Ovary (tissue), 9 donors: Measurements from ENCODE around the gene GARIN5A. TPM values are rescaled to one million over a fixed set of nuclear protein-coding genes. Genes with fewer than 3 reads are reported as not detected.

ENCODE experiments used
- DNase-seq, 5 donors: peaks; one replicate each; pipeline ENCODE4 v3.0.0-alpha.2; 2019 to 2020
- H3K27ac ChIP-seq, 2 donors: fragments of 200-600 bp; one replicate each; pipeline versions ENCODE4 v1.5.1 to v1.8.0; 2019 to 2022
- H3K27me3 ChIP-seq: fragments of 200-600 bp; one replicate; pipeline ENCODE4 v1.8.0; 2022
- H3K36me3 ChIP-seq: fragments of 200-600 bp; sonication (generic); one replicate; pipeline ENCODE4 v1.5.1; 2019
- H3K4me1 ChIP-seq: one replicate; pipeline ENCODE4 v1.8.1; 2013; ENCODE audit warnings: mild to moderate bottlenecking, moderate library complexity; ENCODE audit not compliant: insufficient read depth
- H3K4me3 ChIP-seq: fragments of 200-600 bp; sonication (generic); one replicate; pipeline ENCODE4 v1.5.1; 2017
- H3K9me3 ChIP-seq, 2 donors: fragments of 200-600 bp in 1 of 2; sonication (generic) in 1 of 2; one replicate each; pipeline versions ENCODE4 v1.5.1 to v1.8.1; 2013 to 2019; ENCODE audit warnings: mild to moderate bottlenecking in 1 of 2, moderate library complexity in 1 of 2
- CTCF ChIP-seq, 3 donors: fragments of 450-650 bp in 2 of 3; fragments of 200-600 bp in 1 of 3; IDR thresholded peaks; one replicate each; pipeline versions ENCODE4 v1.5.1 to v1.8.0; 2016 to 2022; ENCODE audit warnings: antibody characterized with exemption in 3 of 3, mild to moderate bottlenecking in 1 of 3
- EP300 ChIP-seq: sonication (generic); formaldehyde crosslinking; IDR thresholded peaks from one replicate; pipeline ENCODE4 v1.6.1; 2017; ENCODE audit warnings: antibody characterized with exemption
- POLR2A ChIP-seq: fragments of 450-650 bp; IDR thresholded peaks from one replicate; pipeline ENCODE4 v1.6.1; 2017; ENCODE audit warnings: antibody characterized with exemption, mild to moderate bottlenecking, moderate library complexity
- WGBS, 3 donors: extraction: QIAGEN DNeasy Blood & Tissue Kit in 1 of 3; methylation state at CpG; one replicate each; pipeline versions ENCODE4 v1.1.5 to v1.1.7; 2013 to 2017; 5-methylcytosine and 5-hydroxymethylcytosine counted together
- intact Hi-C, 4 donors: fragments of 100-400 bp; cut with DNase I; formaldehyde crosslinking; loops; one replicate each; pipeline versions ENCODE4 v1.11.0 to v1.15.1; 2022 to 2023
- polyA plus RNA-seq, 2 donors: library from polyadenylated mRNA; stranded (reverse); fragments of 200-250 nt in 1 of 2; fragments of 350-450 nt in 1 of 2; fragmentation: Illumina TruSeq in 1 of 2; extraction: RNeasy Lipid Tissue Mini Kit (QIAGEN cat#74804) in 1 of 2; gene quantifications; one replicate each; pipeline ENCODE4 v1.2.3, GENCODE V29; 2013 to 2014
- total RNA-seq, 7 donors: library from RNA; depleted of rRNA in 2 of 7; stranded (reverse); fragments of >200 nt in 2 of 7; fragmentation: NEBNext Ultra II Directional in 3 of 7; extraction: Animal tissue kit (Norgen Biotek cat#: 25700) in 3 of 7; gene quantifications; one replicate each; pipeline versions ENCODE4 v1.1.0 to v1.2.4, GENCODE V29; 2016 to 2023
- donor health status: DM: no; HTN: no; CAD: no; lungs with moderate emphysema.
- donor health status: DM: no; HTN: no; CAD: no.
- donor health status: Bipolar disorder and iron deficiency.
- donor health status: DM: yes; HTN: yes; CAD: no.
- donor health status: DM: no; HTN: no; CAD: no.
- donor health status: DM: yes; HTN: yes; CAD: no.

The GARIN5A gene
- total and polyA plus RNA-seq, 9 donors, result 0.47 to 10.3 (median 3.3) TPM

- no peak for DNase-seq
- no peak overlapping the region for H3K4me3 ChIP-seq
- no peaks in the 10 kb centered on the region for H3K9me3 ChIP-seq
- H3K27ac ChIP-seq, result no peak overlapping the region
- no peaks in the 10 kb centered on the region for H3K27me3 ChIP-seq
- intact Hi-C loops, result no loop called here
- H3K4me1 ChIP-seq, result no peaks in the 10 kb centered on the region
- WGBS, 3 donors, result 56 to 64% (median 58%) methylated on average over 23 to 25 of the region's 25 CpGs
- no peaks in the 10 kb centered on the region for H3K36me3 ChIP-seq
- TF ChIP-seq CTCF (IDR thresholded peaks at IDR 0.05) (no peak), POLR2A (no peak), EP300 (no peak)
These were observed 25.2 kb upstream of the GARIN5A start for GRCh38 chr19:50501568-50502475.

DNA sequence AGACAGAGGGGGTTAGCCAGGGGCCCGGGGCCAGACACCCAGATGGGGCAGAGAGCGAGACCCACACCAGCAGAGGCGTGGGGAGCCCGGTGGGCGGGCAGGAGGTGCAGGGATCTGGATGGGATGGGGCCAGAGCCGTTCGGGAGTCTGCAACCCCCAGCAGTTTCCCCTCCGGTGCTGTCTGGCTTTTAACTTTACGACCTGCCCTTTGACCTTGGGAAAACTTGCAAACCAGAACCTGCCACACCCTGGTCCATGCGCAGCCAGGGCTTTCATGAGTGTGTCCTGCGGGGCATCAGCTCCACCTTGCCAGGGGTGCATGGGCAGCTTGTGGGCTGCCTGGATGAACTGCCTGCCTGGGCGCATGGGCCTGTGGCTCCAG is 24.5 kb upstream of the GARIN5A start:
- H3K4me3 ChIP-seq, result no peak overlapping the region
- WGBS, 3 donors, result 62 to 70% (median 66%) methylated on average over 12 of the region's 12 CpGs
- intact Hi-C loops, result no loop called here
- DNase-seq, result no peak
- no peaks in the 10 kb centered on the region for H3K27me3 ChIP-seq
- H3K9me3 ChIP-seq, result no peaks in the 10 kb centered on the region
- no peaks in the 10 kb centered on the region for H3K36me3 ChIP-seq
- no peak for TF ChIP-seq CTCF (IDR thresholded peaks at IDR 0.05)
- no peak for TF ChIP-seq EP300
- no peak for TF ChIP-seq POLR2A
- no peak overlapping the region for H3K27ac ChIP-seq
- no peaks in the 10 kb centered on the region for H3K4me1 ChIP-seq

GRCh38 chr19:50500753-50501151 is 24.1 kb upstream of the GARIN5A start:
- Histone ChIP-seq H3K4me3 (no peak overlapping the region), H3K27me3 (no peaks in the 10 kb centered on the region), H3K4me1 (no peaks in the 10 kb centered on the region), H3K36me3 (no peaks in the 10 kb centered on the region), H3K9me3 (no peaks in the 10 kb centered on the region), H3K27ac (no peak overlapping the region)
- intact Hi-C loops, result no loop called here
- no peak for DNase-seq
- 55 to 76% (median 63%) methylated on average over 8 to 10 of the region's 10 CpGs for WGBS, 3 donors
- TF ChIP-seq POLR2A, result no peak
- TF ChIP-seq EP300, result no peak
- no peak for TF ChIP-seq CTCF (IDR thresholded peaks at IDR 0.05)

DNA sequence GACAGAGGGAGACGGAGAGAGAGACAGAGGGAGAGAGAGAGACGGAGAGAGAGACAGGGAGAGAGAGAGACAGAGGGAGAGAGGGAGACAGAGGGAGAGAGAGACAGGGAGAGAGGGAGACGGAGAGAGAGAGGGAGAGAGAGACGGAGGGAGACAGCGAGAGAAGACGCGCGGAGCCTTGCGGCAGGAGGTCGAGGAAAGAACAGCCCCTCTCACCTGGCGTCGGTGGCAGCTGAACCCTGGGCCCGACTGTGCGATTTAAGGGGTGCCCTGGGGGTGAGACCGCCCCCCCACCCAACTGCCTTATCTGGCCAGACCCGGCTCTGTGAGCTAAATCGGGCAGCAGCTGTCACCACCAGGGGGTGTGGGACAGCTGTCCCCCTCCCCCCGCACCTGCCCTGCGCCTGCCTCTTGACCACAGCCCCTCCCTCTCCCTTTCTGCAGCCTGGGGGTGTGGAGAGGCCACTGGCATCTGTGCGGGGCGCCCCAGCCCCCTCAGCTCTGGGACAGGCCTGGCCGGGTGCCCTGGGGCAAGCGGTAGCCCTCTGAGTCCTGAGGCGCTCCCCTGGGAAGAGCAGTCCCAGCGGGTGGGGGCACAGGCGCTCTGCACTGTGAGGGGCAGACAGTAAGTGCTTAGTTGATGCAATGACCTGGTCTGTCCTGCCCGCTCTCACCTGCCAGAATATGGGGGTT is 23.6 kb upstream of the GARIN5A start:
- intact Hi-C loops, result no loop called here
- H3K4me3 ChIP-seq, result no peak overlapping the region
- no peaks in the 10 kb centered on the region for H3K27me3 ChIP-seq
- H3K9me3 ChIP-seq, result no peaks in the 10 kb centered on the region
- WGBS, 3 donors, result 37 to 40% (median 38%) methylated on average over 20 to 27 of the region's 27 CpGs
- DNase-seq, result no peak
- no peaks in the 10 kb centered on the region for H3K36me3 ChIP-seq
- TF ChIP-seq POLR2A, result no peak
- TF ChIP-seq EP300, result no peak
- TF ChIP-seq CTCF (IDR thresholded peaks at IDR 0.05), result no peak
- H3K4me1 ChIP-seq, result no peaks in the 10 kb centered on the region
- H3K27ac ChIP-seq, result no peak overlapping the region
